NCI-H1436 treated with DMSO at 0.1 percent for 48 hours (cell line): ENCODE data around the gene CARMIL1.

Source experiments
- DNase-seq: peaks from one replicate; lab custom pipeline; 2025; lab: John Stamatoyannopoulos, UW

Gene CARMIL1

GRCh38 chr6:25512560-25512959 lies 233.4 kb downstream of the CARMIL1 start:
- no peak for DNase-seq

- no peak for DNase-seq
These were observed 240.7 kb downstream of the CARMIL1 start for GRCh38 chr6:25519856-25520255.

GRCh38 chr6:25524542-25524941 lies 245.4 kb downstream of the CARMIL1 start:
- no peak for DNase-seq

- no peak for DNase-seq
These were observed 245.9 kb downstream of the CARMIL1 start for GRCh38 chr6:25525078-25525477.

- DNase-seq, result no peak
These were observed 255.9 kb downstream of the CARMIL1 start for GRCh38 chr6:25534942-25535631.

GRCh38 chr6:25535632-25536225 lies 256.6 kb downstream of the CARMIL1 start:
- no peak for DNase-seq

GRCh38 chr6:25536781-25537180 lies 257.6 kb downstream of the CARMIL1 start:
- DNase-seq, result no peak

GRCh38 chr6:25537349-25538018 lies 258.3 kb downstream of the CARMIL1 start:
- no peak for DNase-seq

- DNase-seq, result no peak
These were observed 262.1 kb downstream of the CARMIL1 start for GRCh38 chr6:25541228-25541627.

GRCh38 chr6:25542984-25543910 lies 264.1 kb downstream of the CARMIL1 start:
- no peak for DNase-seq

GRCh38 chr6:25544833-25545232 lies 265.7 kb downstream of the CARMIL1 start:
- DNase-seq, result no peak

GRCh38 chr6:25547797-25548196 lies 268.6 kb downstream of the CARMIL1 start:
- DNase-seq, result no peak

- no peak for DNase-seq
These were observed 269.3 kb downstream of the CARMIL1 start for GRCh38 chr6:25548451-25548850.

- DNase-seq, result no peak
These were observed 271.5 kb downstream of the CARMIL1 start for GRCh38 chr6:25550631-25551030.

- DNase-seq, result no peak
These were observed 274.3 kb downstream of the CARMIL1 start for GRCh38 chr6:25553502-25553901.

GRCh38 chr6:25555188-25555587 lies 276.0 kb downstream of the CARMIL1 start:
- DNase-seq, result no peak

- peak; percentile 7 for DNase-seq
These were observed 277.3 kb downstream of the CARMIL1 start for GRCh38 chr6:25556516-25556915.

- no peak for DNase-seq
These were observed 279.1 kb downstream of the CARMIL1 start for GRCh38 chr6:25558155-25558817.

GRCh38 chr6:25560865-25561264 lies 281.7 kb downstream of the CARMIL1 start:
- DNase-seq, result no peak

GRCh38 chr6:25564943-25565342 lies 285.8 kb downstream of the CARMIL1 start:
- DNase-seq, result no peak

GRCh38 chr6:25570578-25570977 lies 291.4 kb downstream of the CARMIL1 start:
- no peak for DNase-seq

GRCh38 chr6:25576919-25577318 lies 297.7 kb downstream of the CARMIL1 start:
- no peak for DNase-seq
